ENCODE measurements around the gene REX1BD. TPM values are rescaled to one million over a fixed set of nuclear protein-coding genes. Genes with fewer than 3 reads are reported as not detected.

Gene REX1BD
- total RNA-seq, 1 experiment from 2014 or later: 97.1 TPM

DNA sequence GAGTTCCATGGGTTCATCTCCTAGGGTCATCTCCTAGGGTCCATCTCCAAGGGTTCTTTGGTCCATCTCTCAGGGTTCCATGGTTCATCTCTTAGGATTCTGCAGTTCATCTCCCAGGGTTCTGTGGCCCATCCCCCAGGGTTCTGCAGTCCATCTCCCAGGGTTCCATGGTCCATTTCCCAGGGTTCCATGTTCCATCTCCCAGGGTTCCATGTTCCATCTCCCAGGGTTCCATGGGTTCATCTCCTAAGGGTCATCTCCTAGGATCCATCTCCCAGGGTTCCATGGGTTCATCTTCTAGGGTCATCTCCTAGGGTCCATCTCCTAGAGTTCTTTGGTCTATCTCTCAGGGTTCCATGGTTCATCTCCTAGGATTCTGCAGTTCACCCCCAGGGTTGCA, 29.0 kb downstream of the REX1BD start:
- TF ChIP-seq ZNF274 (IDR thresholded peaks at IDR 0.05; ENCODE audit: low read depth, low read length): no peak
- TF ChIP-seq, protein P1, sequence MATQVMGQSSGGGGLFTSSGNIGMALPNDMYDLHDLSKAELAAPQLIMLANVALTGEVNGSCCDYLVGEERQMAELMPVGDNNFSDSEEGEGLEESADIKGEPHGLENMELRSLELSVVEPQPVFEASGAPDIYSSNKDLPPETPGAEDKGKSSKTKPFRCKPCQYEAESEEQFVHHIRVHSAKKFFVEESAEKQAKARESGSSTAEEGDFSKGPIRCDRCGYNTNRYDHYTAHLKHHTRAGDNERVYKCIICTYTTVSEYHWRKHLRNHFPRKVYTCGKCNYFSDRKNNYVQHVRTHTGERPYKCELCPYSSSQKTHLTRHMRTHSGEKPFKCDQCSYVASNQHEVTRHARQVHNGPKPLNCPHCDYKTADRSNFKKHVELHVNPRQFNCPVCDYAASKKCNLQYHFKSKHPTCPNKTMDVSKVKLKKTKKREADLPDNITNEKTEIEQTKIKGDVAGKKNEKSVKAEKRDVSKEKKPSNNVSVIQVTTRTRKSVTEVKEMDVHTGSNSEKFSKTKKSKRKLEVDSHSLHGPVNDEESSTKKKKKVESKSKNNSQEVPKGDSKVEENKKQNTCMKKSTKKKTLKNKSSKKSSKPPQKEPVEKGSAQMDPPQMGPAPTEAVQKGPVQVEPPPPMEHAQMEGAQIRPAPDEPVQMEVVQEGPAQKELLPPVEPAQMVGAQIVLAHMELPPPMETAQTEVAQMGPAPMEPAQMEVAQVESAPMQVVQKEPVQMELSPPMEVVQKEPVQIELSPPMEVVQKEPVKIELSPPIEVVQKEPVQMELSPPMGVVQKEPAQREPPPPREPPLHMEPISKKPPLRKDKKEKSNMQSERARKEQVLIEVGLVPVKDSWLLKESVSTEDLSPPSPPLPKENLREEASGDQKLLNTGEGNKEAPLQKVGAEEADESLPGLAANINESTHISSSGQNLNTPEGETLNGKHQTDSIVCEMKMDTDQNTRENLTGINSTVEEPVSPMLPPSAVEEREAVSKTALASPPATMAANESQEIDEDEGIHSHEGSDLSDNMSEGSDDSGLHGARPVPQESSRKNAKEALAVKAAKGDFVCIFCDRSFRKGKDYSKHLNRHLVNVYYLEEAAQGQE (IDR thresholded peaks at IDR 0.05; ENCODE audit: low read depth): no peak
- TF ChIP-seq, protein P2, sequence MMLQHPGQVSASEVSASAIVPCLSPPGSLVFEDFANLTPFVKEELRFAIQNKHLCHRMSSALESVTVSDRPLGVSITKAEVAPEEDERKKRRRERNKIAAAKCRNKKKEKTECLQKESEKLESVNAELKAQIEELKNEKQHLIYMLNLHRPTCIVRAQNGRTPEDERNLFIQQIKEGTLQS (IDR thresholded peaks at IDR 0.05): no peak
- no peak for TF ChIP-seq JUND (IDR thresholded peaks at IDR 0.05)
- Histone ChIP-seq H3K27ac (ENCODE audit: low read depth, low read length) (no peak overlapping the region), H3K36me3 (ENCODE audit: control insufficient read depth in 1 of 2, insufficient read depth in 2 of 2, low read length in 2 of 2) (no peaks in the 10 kb centered on the region), H2AFZ (ENCODE audit: low read depth, low read length, poor library complexity, severe bottlenecking) (no peak overlapping the region), H3K4me3 (replicated peaks in 1 of 2; ENCODE audit: low read depth in 1 of 2, low read length in 2 of 2) (no peak overlapping the region), H3K9me3 (ENCODE audit: control insufficient read depth in 1 of 2, insufficient read depth in 1 of 2, low read depth in 1 of 2, low read length in 2 of 2) (no peaks in the 10 kb centered on the region), H3K9me2 (ENCODE audit: insufficient read depth) (no peaks in the 10 kb centered on the region), H3K79me2 (ENCODE audit: insufficient read depth, low read length) (no peaks in the 10 kb centered on the region), H3K27me3 (ENCODE audit: insufficient read depth, low read length) (peaks cover 7% of the 10 kb centered on the region; the same call in 1 of the 2 replicates), H3K4me1 (ENCODE audit: control insufficient read depth in 1 of 2, insufficient read depth in 2 of 2, low read length in 2 of 2) (peaks cover 0 to 12% of the 10 kb centered on the region in 2 experiments; a peak in 3 of 4 replicates), H3K9ac (ENCODE audit: low read length) (no peak overlapping the region), H4K20me1 (ENCODE audit: insufficient read depth) (no peaks in the 10 kb centered on the region), H3K4me2 (ENCODE audit: low read length) (no peak overlapping the region)
- DNase-seq (ENCODE audit: low read depth, low spot score) (no peak), ATAC-seq (no peak)
- ChIA-PET RAD21 (ENCODE audit: low non-redundant PET in 1 of 2, low total read pairs in 2 of 2, uncharacterized antibody in 2 of 2, unreplicated experiment in 2 of 2) (no interaction called here), POLR2A (no interaction called here), CTCF (no interaction called here)
- no TSS peak for BruUV-seq (replicated peaks)
- intact Hi-C loops (cut with micrococcal nuclease): no loop called here

DNA sequence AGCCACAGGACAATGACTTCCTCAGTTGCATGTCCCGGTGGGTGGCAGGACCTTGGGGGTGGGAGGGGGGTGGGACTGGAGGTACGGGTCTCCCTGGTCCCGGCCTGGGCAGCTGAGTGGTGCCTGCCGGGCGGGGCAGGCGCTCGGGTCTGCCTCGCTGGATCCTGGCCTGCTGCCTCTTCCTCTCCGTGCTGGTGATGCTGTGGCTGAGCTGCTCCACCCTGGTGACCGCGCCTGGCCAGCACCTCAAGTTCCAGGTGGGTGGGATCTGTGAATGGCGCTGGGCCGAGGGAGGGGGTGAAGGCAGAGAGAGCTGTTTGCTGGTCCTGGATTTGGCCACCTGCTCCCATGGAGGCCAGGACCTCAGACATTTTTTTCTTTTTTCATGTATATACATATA, 29.6 kb downstream of the REX1BD start:
- RAD21 ChIA-PET (ENCODE audit: low non-redundant PET in 1 of 2, low total read pairs in 2 of 2, uncharacterized antibody in 2 of 2, unreplicated experiment in 2 of 2): no interaction called here
- Histone ChIP-seq H3K27me3 (ENCODE audit: insufficient read depth, low read length) (peaks cover 3% of the 10 kb centered on the region; the same call in 1 of the 2 replicates), H2AFZ (ENCODE audit: low read depth, low read length, poor library complexity, severe bottlenecking) (no peak overlapping the region), H3K4me2 (ENCODE audit: low read length) (no peak overlapping the region), H3K79me2 (ENCODE audit: insufficient read depth, low read length) (no peaks in the 10 kb centered on the region), H3K9me2 (ENCODE audit: insufficient read depth) (no peaks in the 10 kb centered on the region), H3K27ac (ENCODE audit: low read depth, low read length) (no peak overlapping the region), H4K20me1 (ENCODE audit: insufficient read depth) (no peaks in the 10 kb centered on the region), H3K4me3 (replicated peaks in 1 of 2; ENCODE audit: low read depth in 1 of 2, low read length in 2 of 2) (no peak overlapping the region), H3K9me3 (ENCODE audit: control insufficient read depth in 1 of 2, insufficient read depth in 1 of 2, low read depth in 1 of 2, low read length in 2 of 2) (no peaks in the 10 kb centered on the region), H3K9ac (ENCODE audit: low read length) (no peak overlapping the region), H3K36me3 (ENCODE audit: control insufficient read depth in 1 of 2, insufficient read depth in 2 of 2, low read length in 2 of 2) (no peaks in the 10 kb centered on the region), H3K4me1 (ENCODE audit: control insufficient read depth in 1 of 2, insufficient read depth in 2 of 2, low read length in 2 of 2) (peaks cover 5 to 12% of the 10 kb centered on the region in 2 experiments; a peak in 3 of 4 replicates)
- no TSS peak for BruUV-seq (replicated peaks)
- intact Hi-C loops (cut with micrococcal nuclease): no loop called here
- CTCF ChIA-PET: no interaction called here
- DNase-seq (ENCODE audit: low read depth, low spot score): no peak
- no peak for ATAC-seq
- POLR2A ChIA-PET: no interaction called here
- TF ChIP-seq JUND (IDR thresholded peaks at IDR 0.05) (no peak), SIN3A (IDR thresholded peaks at IDR 0.05; ENCODE audit: low read depth) (no peak), ZFX (IDR thresholded peaks at IDR 0.05) (no peak), FOSL1 (IDR thresholded peaks at IDR 0.05; ENCODE audit: low read depth) (no peak), ELF1 (IDR thresholded peaks at IDR 0.05; ENCODE audit: borderline replicate concordance, low read depth) (no peak), YY1 (IDR thresholded peaks at IDR 0.05; ENCODE audit: extremely low read depth, insufficient replicate concordance, low read depth, low read length) (no peak), EGR1 (IDR thresholded peaks at IDR 0.05; ENCODE audit: low read depth) (no peak), POLR2A (IDR thresholded peaks at IDR 0.05; ENCODE audit: borderline replicate concordance, extremely low read depth, insufficient read depth, insufficient read length) (no peak), SP1 (IDR thresholded peaks at IDR 0.05; ENCODE audit: low read depth) (no peak), POLR2AphosphoS5 (IDR thresholded peaks at IDR 0.05; ENCODE audit: low read depth, low read length) (no peak)
- TF ChIP-seq, protein P2 (IDR thresholded peaks at IDR 0.05): no peak
- TF ChIP-seq, protein P1 (IDR thresholded peaks at IDR 0.05; ENCODE audit: low read depth): no peak
- TF ChIP-seq, protein P3, sequence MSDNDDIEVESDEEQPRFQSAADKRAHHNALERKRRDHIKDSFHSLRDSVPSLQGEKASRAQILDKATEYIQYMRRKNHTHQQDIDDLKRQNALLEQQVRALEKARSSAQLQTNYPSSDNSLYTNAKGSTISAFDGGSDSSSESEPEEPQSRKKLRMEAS (IDR thresholded peaks at IDR 0.05): no peak

Data from HCT116 (cell line).